ENCODE data around the gene SULT2B1. TPM values are rescaled to one million over a fixed set of nuclear protein-coding genes. Genes with fewer than 3 reads are reported as not detected.

Gene SULT2B1
- total RNA-seq, 2 experiments from 2014 or later: not detected

DNA sequence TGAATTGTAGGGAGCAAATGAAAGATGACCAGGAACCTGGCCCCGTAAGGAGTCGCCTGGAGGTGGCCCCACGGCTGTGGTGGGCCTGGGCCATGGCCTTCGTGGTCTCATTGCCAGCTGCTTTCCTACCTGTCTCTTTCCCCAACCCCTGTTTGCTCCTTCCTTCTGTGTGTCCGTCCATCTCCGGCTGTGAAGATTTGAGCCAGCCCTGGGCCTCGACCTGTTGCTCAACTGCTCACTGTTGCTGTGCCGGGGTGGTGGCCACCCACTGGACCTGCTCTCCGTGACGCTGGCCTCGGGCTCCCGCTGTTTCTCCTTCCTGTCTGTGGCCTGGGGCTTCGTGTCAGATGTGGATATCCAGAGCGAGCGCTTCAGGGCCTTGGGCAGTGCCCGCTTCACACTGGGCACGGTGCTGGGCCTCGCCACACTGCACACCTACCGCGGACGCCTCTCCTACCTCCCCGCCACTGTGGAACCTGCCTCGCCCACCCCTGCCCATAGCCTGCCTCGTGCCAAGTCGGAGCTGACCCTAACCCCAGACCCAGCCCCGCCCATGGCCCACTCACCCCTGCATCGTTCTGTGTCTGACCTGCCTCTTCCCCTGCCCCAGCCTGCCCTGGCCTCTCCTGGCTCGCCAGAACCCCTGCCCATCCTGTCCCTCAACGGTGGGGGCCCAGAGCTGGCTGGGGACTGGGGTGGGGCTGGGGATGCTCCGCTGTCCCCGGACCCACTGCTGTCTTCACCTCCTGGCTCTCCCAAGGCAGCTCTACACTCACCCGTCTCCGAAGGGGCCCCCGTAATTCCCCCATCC is 76.7 kb downstream of the SULT2B1 start:
- peaks cover 42% of the 10 kb centered on the region for H3K4me1 Mint-ChIP-seq (ENCODE audit: low read depth)
- no peaks in the 10 kb centered on the region for H3K27me3 Mint-ChIP-seq
- ATAC-seq (no peak), DNase-seq (no peak)
- H3K9me3 Mint-ChIP-seq: no peaks in the 10 kb centered on the region
- ChIA-PET POLR2A (interaction anchor here (9.6 kb wide), 1 partner anchor 9 kb away, joined by 154 read pairs; the partner anchor contains the start of genes FAM83E, RPL18 and SPHK2), CTCF (no interaction called here)
- H3K4me3 Mint-ChIP-seq: no peak overlapping the region
- intact Hi-C loops (cut with micrococcal nuclease): no loop called here
- TF ChIP-seq, protein P1, sequence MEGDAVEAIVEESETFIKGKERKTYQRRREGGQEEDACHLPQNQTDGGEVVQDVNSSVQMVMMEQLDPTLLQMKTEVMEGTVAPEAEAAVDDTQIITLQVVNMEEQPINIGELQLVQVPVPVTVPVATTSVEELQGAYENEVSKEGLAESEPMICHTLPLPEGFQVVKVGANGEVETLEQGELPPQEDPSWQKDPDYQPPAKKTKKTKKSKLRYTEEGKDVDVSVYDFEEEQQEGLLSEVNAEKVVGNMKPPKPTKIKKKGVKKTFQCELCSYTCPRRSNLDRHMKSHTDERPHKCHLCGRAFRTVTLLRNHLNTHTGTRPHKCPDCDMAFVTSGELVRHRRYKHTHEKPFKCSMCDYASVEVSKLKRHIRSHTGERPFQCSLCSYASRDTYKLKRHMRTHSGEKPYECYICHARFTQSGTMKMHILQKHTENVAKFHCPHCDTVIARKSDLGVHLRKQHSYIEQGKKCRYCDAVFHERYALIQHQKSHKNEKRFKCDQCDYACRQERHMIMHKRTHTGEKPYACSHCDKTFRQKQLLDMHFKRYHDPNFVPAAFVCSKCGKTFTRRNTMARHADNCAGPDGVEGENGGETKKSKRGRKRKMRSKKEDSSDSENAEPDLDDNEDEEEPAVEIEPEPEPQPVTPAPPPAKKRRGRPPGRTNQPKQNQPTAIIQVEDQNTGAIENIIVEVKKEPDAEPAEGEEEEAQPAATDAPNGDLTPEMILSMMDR (IDR thresholded peaks at IDR 0.05): no peak
- peak overlapping the region; percentile 3 for H3K27ac Mint-ChIP-seq
- peaks cover 6% of the 10 kb centered on the region for H3K36me3 Mint-ChIP-seq (ENCODE audit: low read depth)

DNA sequence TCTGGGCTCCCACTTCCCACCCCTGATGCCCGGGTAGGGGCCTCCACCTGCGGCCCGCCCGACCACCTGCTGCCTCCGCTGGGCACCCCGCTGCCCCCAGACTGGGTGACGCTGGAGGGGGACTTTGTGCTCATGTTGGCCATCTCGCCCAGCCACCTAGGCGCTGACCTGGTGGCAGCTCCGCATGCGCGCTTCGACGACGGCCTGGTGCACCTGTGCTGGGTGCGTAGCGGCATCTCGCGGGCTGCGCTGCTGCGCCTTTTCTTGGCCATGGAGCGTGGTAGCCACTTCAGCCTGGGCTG is 77.3 kb downstream of the SULT2B1 start:
- TF ChIP-seq, protein P1 (IDR thresholded peaks at IDR 0.05): no peak
- Mint-ChIP-seq H3K27me3 (no peaks in the 10 kb centered on the region), H3K36me3 (ENCODE audit: low read depth) (peaks cover 4% of the 10 kb centered on the region), H3K4me3 (no peak overlapping the region), H3K9me3 (no peaks in the 10 kb centered on the region), H3K27ac (no peak overlapping the region), H3K4me1 (ENCODE audit: low read depth) (peaks cover 41% of the 10 kb centered on the region)
- ChIA-PET CTCF (no interaction called here), POLR2A (interaction anchor here (9.6 kb wide), 1 partner anchor 10 kb away, joined by 154 read pairs; the partner anchor contains the start of genes FAM83E, RPL18 and SPHK2)
- DNase-seq (no peak), ATAC-seq (no peak)
- intact Hi-C loops (cut with micrococcal nuclease): no loop called here

DNA sequence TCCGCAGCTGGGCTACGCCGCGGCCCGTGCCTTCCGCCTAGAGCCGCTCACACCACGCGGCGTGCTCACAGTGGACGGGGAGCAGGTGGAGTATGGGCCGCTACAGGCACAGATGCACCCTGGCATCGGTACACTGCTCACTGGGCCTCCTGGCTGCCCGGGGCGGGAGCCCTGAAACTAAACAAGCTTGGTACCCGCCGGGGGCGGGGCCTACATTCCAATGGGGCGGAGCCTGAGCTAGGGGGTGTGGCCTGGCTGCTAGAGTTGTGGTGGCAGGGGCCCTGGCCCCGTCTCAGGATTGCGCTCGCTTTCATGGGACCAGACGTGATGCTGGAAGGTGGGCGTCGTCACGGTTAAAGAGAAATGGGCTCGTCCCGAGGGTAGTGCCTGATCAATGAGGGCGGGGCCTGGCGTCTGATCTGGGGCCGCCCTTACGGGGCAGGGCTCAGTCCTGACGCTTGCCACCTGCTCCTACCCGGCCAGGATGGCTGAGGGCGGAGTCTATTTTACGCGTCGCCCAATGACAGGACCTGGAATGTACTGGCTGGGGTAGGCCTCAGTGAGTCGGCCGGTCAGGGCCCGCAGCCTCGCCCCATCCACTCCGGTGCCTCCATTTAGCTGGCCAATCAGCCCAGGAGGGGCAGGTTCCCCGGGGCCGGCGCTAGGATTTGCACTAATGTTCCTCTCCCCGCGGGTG is 77.8 kb downstream of the SULT2B1 start:
- intact Hi-C loops (cut with micrococcal nuclease): loop anchor here (10.0 kb wide), 1 partner anchor 245 kb away; the partner anchor contains the start of gene PPP1R15A
- Mint-ChIP-seq H3K36me3 (ENCODE audit: low read depth) (peaks cover 4% of the 10 kb centered on the region), H3K4me3 (no peak overlapping the region), H3K4me1 (ENCODE audit: low read depth) (peaks cover 40% of the 10 kb centered on the region), H3K27me3 (no peaks in the 10 kb centered on the region), H3K27ac (no peak overlapping the region), H3K9me3 (no peaks in the 10 kb centered on the region)
- ChIA-PET POLR2A (interaction anchor here (0.6 to 9.6 kb wide), 2 partner anchors 10 to 244 kb away, joined by 3 to 154 read pairs; partner anchors contain the start of genes FAM83E, RPL18 and SPHK2), CTCF (interaction anchor here (1.1 kb wide), 1 partner anchor 13 kb away, joined by 3 read pairs; no protein-coding TSS in a partner anchor)
- peak; percentile 46 for DNase-seq
- ATAC-seq: no peak
- TF ChIP-seq, protein P1 (IDR thresholded peaks at IDR 0.05): no peak

GRCh38 chr19:48630296-48631063 is 78.5 kb downstream of the SULT2B1 start:
- intact Hi-C loops (cut with micrococcal nuclease): loop anchor here (10.0 kb wide), 1 partner anchor 244 kb away; the partner anchor contains the start of gene PPP1R15A
- H3K4me3 Mint-ChIP-seq: no peak overlapping the region
- no peak for DNase-seq
- H3K4me1 Mint-ChIP-seq (ENCODE audit: low read depth): peaks cover 41% of the 10 kb centered on the region
- no peaks in the 10 kb centered on the region for H3K27me3 Mint-ChIP-seq
- ATAC-seq: no peak
- POLR2A ChIA-PET: interaction anchor here (0.6 to 9.6 kb wide), 2 partner anchors 11 to 243 kb away, joined by 3 to 154 read pairs; partner anchors contain the start of genes FAM83E, RPL18 and SPHK2
- peaks cover 4% of the 10 kb centered on the region for H3K36me3 Mint-ChIP-seq (ENCODE audit: low read depth)
- no peak overlapping the region for H3K27ac Mint-ChIP-seq
- TF ChIP-seq, protein P1 (IDR thresholded peaks at IDR 0.05): no peak
- CTCF ChIA-PET: interaction anchor here (1.1 kb wide), 1 partner anchor 13 kb away, joined by 3 read pairs; no protein-coding TSS in a partner anchor
- no peaks in the 10 kb centered on the region for H3K9me3 Mint-ChIP-seq

Measured in activated CD8-positive, alpha-beta T cell treated with anti-CD3 and anti-CD28 coated beads for 36 hours (primary cell).